Smooth muscle cell of the coronary artery (primary cell): ENCODE results near the gene USP17L26. TPM values are rescaled to one million over a fixed set of nuclear protein-coding genes. Genes with fewer than 3 reads are reported as not detected.

Experiments used
- total RNA-seq: library from RNA; depleted of rRNA; stranded (reverse); fragments of >200 nt; gene quantifications from 2 replicates; pipeline ENCODE4 v1.2.3, GENCODE V29; 2014; ENCODE audit warnings: low replicate concordance

The USP17L26 gene
- total RNA-seq, result not detected in 2 replicates

GRCh38 chr4:9334358-9334757 lies at the start of gene USP17L26:
USP17L26 (plus strand) TSS chr4:9334658; CDS start chr4:9334658, 0 bp downstream.

GRCh38 chr4:9324865-9325264 lies 9.6 kb upstream of the USP17L26 start, which contains the start of gene USP17L24:
USP17L24 (plus strand) TSS chr4:9325165; CDS start chr4:9325165, 0 bp downstream.

GRCh38 chr4:9329611-9330010 lies 4.8 kb upstream of the USP17L26 start, which contains the start of gene USP17L25:
USP17L25 (plus strand) TSS chr4:9329911; CDS start chr4:9329911, 0 bp downstream.

GRCh38 chr4:9339103-9339502 lies 4.6 kb downstream of the USP17L26 start, which contains the start of gene USP17L5:
USP17L5 (plus strand) TSS chr4:9339403; CDS start chr4:9339403, 0 bp downstream.

GRCh38 chr4:9343848-9344247 lies 9.4 kb downstream of the USP17L26 start, which contains the start of gene USP17L27:
USP17L27 (plus strand) TSS chr4:9344148; CDS start chr4:9344148, 0 bp downstream.

GRCh38 chr4:9348593-9348992 lies 14.1 kb downstream of the USP17L26 start, which contains the start of gene USP17L28:
USP17L28 (plus strand) TSS chr4:9348893; CDS start chr4:9348893, 0 bp downstream.

GRCh38 chr4:9353338-9353737 lies 18.9 kb downstream of the USP17L26 start, which contains the start of gene USP17L29:
USP17L29 (plus strand) TSS chr4:9353638; CDS start chr4:9353638, 0 bp downstream.

GRCh38 chr4:9362829-9363228 lies 28.4 kb downstream of the USP17L26 start, which contains the start of gene USP17L30:
USP17L30 (plus strand) TSS chr4:9363129; CDS start chr4:9363129, 0 bp downstream.

Other genes starting within 250 kb of the USP17L26 start
- gene FAM90A26, start 164.2 kb upstream of the USP17L26 start, total RNA-seq, result not detected in 2 replicates
- gene USP17L10, start 124.0 kb upstream of the USP17L26 start, total RNA-seq, result not detected in 2 replicates
- not detected in 2 replicates for gene USP17L11, start 119.3 kb upstream of the USP17L26 start, total RNA-seq
- gene USP17L12, start 114.5 kb upstream of the USP17L26 start, total RNA-seq, result not detected in 2 replicates
- not detected in 2 replicates for gene USP17L13, start 109.8 kb upstream of the USP17L26 start, total RNA-seq
- gene USP17L15, start 100.3 kb upstream of the USP17L26 start, total RNA-seq, result not detected in 2 replicates
- gene USP17L17, start 90.8 kb upstream of the USP17L26 start, total RNA-seq, result not detected in 2 replicates
- not detected in 2 replicates for gene USP17L18, start 86.0 kb upstream of the USP17L26 start, total RNA-seq
- gene USP17L19, start 81.3 kb upstream of the USP17L26 start, total RNA-seq, result not detected in 2 replicates
- gene USP17L20, start 76.5 kb upstream of the USP17L26 start, total RNA-seq, result not detected in 2 replicates
- gene USP17L21, start 71.8 kb upstream of the USP17L26 start, total RNA-seq, result not detected in 2 replicates
- not detected in 2 replicates for gene USP17L22, start 67.0 kb upstream of the USP17L26 start, total RNA-seq
- gene USP17L24, start 9.5 kb upstream of the USP17L26 start, total RNA-seq, result not detected in 2 replicates
- not detected in 2 replicates for gene USP17L25, start 4.7 kb upstream of the USP17L26 start, total RNA-seq
- not detected in 2 replicates for gene USP17L5, start 4.7 kb downstream of the USP17L26 start, total RNA-seq
- gene USP17L27, start 9.5 kb downstream of the USP17L26 start, total RNA-seq, result not detected in 2 replicates
- not detected in 2 replicates for gene USP17L28, start 14.2 kb downstream of the USP17L26 start, total RNA-seq
- not detected in 2 replicates for gene USP17L29, start 19.0 kb downstream of the USP17L26 start, total RNA-seq
- gene USP17L30, start 28.5 kb downstream of the USP17L26 start, total RNA-seq, result not detected in 2 replicates
- not detected in 2 replicates for gene DEFB131A, start 109.8 kb downstream of the USP17L26 start, total RNA-seq